ENCODE data around the gene FAR2. TPM values are rescaled to one million over a fixed set of nuclear protein-coding genes. Genes with fewer than 3 reads are reported as not detected.
A peak's percentile ranks its signal among the peaks of the same experiment; 100 is the strongest.
"Not testable (repeated sequence)": the region's sequence is repeated elsewhere in the genome, so short reads cannot be mapped to it uniquely, and the experiment has no call there.

The FAR2 gene
- total RNA-seq (2014; rRNA removed; shearing (Covaris generic)): 8.2 and 21.9 TPM in 2 replicates

DNA sequence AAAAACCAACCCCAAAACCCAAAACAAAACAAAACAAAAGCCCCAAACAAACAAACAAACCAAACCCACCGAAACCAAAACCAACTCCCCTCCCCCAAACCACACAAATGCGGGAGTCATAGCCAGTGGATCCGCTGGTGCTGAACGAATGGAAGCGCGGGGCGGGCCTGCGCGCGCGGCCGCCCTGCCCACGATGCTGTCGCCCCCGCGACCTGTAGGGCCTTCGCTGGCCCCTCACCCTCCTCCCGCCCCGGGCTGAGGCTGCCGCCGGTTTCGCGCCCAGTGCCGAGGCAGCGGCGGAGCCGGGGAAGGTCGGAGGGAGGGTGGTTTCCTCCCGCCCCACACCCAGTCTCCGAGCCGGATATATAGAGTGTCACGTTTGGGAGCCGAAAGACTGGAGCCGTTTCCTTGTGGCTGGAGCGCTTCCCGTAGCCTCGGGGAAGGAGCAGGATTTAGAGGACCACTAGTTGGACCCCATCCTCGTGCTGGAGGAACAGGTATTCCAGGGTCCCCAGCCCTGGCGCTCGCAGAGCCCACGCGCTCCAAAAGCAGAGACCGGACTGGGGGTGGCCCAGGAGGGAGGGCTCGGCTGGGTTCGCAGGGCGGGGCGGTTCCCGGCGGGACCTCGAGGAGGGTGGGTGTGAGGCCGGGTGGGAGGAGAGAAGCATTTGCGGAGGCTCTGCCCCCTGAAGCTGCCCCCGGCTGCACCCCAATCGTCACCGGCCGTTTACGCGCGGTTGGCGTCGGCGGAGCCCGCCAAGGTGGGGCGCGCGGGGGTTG, at the start of gene FAR2:
FAR2 (plus strand) TSS at position 368 of the 780 bp plus-strand sequence. CDS start 121,172 bp downstream, outside the sequence.
- DNase-seq (ENCODE audit: low read depth): peak; percentile 50

DNA sequence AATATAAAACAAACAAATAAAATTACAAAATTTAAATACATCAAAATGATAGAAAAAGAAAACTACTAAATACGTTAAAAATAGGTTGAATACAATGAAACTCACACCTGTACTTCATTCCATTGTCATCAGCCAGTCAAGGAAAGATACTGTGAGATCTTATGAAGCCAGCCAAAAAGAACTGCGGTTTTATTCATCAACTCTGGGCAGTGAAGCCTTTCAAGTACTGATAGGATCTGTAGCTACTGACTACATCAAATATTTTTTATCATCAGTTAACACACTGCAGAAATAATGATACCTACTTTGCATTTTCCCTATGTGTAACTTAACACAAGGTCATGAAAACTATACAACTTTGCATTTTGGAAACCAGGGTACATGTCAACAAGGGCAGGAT, 46.3 kb upstream of the FAR2 start:
- DNase-seq (ENCODE audit: low read depth): no peak

DNA sequence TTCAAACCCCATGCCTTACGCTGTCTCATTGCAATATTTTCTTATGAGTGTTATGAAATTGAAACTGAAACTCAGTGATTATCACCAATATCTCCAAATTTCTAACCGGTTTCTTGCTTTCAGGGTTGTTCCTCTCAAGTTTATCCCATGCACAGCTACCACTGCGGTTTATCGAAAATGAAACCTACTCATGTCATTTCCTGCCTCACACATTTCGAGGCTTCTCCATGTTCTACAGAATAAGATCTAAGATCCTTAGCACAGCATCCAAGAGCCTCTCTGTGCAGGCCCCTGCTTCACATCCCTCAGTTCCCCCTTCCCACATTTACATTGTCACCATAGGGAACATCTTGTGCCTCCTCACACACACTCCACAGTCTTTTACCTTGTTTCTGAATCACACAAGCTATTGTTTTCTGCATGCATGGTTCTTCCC, 45.5 kb upstream of the FAR2 start:
- peak; percentile 9 for DNase-seq (ENCODE audit: low read depth)

DNA sequence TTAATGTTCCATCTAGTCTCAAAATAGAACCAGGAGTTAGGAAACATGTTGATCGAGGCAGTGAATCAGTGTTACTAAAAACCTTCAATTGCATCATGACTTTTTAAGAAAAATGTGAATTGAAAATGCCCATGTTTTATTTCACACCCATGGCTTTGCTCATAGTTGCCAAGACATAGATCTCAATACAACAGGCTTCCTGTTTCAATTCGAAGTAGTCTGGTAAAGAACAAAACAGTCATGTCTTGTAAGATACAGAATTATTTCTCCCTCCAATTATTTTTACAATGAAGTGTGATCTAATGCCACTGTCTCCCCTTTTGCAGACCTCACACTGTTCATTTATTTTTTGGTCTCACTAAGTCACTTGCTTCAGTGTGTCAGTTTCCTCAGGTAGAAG, 44.6 kb upstream of the FAR2 start:
- no peak for DNase-seq (ENCODE audit: low read depth)

DNA sequence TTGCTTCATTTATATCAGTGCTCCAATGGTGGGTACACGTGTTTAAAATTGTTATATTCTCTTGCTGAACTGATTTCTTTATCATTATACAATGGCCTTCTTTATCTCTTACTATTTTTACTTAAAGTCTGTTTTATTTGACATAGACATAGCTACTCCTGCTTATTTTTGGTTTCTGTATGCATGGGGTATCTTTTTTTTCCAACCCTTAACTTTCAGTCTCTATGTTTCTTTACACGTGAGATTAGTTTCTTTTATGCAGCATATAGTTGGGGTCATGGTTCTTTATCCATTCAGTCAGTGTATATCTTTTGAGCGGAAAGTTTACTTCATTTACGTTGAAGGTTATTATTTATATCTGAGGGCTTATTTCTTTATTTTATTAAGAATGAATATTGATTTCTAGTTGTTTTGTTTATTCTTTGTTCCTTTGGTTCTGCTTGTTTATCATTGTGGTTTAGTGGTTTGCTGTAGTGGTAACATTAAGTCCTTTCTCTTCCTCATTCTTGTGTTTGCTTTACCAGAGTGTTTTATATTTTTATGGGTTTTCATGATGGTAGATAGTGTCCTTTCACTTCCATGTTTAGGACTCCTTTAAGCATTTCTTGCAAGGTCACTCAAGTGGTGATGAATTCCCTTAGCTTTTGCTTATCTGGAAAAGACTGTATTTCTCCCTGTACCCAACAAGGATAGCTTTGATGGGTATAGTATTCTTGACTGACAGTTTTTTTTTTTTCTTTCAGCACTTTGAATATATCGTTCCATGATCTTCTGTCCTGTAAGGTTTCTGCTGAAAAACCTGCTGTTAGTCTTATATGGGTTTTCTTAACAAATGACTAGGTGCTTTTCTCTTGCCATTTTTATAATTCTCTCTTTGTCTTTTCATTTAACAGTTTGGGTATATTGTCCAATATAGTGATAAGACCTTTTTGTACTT, 38.3 kb upstream of the FAR2 start:
- DNase-seq (ENCODE audit: low read depth): no peak

DNA sequence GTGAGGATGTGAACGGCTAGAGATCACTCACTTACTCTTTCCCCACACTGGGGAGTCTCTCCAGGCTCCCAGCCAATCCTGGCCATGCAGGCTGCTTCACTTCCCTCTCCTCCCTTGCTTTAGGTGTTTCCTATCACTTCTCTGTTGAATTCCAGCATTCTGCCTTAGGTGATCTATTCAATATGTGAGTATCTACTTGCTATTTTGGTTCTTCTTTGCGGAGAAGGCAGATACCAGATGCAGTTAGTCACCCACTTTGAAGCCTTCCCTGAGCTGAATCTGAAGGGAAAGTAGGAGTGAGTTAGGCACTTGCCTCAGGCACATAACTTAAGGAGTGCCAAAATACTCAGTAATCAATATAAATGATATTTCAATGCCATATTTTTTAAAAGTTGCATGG, 36.0 kb upstream of the FAR2 start:
- DNase-seq (ENCODE audit: low read depth): no peak

DNA sequence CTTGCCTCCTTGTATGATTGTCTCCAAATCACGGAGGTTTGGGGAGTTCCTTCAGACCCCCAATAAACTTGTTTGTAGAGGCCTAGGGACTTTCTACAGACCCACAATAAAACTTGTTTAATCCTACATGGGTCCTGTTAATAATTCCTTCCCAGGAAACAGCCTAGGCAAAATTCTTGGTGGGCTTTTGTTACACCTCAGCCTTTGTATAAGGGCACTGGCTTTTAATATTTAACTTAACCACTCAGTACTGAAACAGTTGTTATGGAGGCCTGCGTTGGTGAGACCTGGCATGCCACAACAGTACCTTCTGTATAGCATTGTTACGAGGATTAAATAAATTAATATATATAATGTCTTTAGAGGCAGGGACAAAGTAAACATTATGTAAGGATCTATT, 32.7 kb upstream of the FAR2 start:
- DNase-seq (ENCODE audit: low read depth): no peak

DNA sequence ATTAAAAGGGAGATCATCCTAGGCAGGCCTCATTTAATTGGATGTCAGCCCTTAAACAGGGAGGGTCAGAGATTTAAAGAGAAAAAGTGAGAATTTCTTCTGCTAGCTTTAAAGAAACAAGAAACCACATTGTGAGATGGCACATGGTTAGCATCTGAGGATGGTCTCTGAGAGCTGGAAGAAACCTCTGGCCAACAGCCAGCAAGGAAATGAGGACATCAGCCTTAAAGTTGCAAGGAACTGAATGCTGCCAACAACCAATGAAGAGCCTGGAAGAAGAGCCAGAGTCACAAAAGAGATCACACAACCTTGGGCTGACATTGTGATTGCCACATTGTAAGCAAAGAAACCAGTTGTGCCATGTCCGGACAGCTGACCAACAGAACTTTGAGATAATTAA, 17.5 kb upstream of the FAR2 start:
- peak; percentile 19 for DNase-seq (ENCODE audit: low read depth)

DNA sequence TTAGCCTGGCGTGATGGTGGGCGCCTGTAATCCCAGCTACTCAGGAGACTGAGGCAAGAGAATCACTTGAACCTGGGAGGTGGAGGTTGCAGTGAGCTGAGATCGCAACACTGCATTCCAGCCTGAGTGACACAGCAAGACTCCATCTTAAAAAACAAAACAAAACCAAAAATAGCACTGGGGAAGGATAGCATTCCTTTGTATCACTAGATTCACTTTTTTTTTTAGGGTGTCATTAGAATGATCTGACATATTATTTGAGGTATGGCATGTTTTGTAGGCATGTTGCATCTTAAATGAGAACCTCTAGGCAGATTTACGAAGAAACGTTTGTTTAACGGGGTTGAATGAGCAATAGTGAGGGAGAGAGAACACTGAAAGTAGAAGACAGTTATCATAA, 16.8 kb upstream of the FAR2 start:
- DNase-seq (ENCODE audit: low read depth): no peak

DNA sequence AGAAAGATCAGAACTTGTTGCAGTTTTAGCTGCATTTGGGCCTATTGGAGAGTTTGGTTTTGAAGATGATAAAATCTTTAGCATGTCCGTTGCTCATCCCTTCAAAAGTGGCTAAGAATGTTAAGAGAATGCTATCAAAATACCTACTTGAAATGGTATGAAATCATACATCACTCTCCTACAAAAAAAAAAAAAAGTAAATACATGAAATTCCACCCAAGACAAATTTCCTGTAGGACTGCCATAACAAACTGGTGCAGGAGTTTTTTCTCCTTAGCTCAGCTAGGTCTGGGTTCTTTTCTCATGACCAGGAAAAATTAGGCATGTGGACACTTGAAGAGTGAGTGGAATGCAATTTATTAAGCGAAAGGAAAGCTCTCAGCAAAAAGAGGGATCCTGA, 15.9 kb upstream of the FAR2 start:
- no peak for DNase-seq (ENCODE audit: low read depth)

DNA sequence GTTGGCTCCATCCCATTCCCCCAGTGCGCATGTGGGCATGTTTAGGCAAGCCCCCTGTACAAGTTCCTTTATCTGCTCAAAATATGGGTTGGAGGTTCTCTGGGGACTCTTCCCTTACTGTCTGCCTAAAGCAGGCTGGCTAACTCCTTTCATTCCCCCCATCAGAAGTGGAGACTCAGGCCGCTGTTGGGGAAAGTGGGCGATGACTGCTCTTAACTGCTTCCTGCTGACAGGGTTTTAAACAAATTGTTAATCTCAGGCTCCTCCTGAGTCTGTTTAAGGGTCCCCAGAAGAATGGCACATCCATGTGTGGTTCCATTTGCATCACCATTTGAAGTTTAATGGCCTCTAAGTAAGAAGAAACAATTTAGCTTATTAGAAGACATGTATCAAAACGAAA, 15.4 kb upstream of the FAR2 start:
- DNase-seq (ENCODE audit: low read depth): no peak

DNA sequence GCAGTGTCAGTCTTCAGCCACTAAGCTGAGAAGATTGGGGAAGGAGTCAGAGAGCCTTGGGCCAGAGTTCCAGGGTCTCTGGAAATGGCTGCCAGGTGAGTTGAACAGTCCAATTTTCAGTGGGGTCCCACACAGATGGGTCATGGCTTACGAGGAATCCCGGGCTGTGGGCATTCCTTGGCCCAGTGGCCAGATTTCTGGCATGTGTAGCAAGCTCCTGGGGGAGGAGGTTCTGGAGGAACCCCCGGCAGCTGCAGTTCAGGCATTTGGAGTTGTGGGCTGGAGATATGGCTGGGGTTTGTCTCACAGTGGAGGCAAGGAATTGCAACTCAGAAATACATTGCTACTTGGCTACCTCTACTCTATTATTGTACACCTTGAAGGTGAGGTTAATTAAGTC, 10.8 kb upstream of the FAR2 start:
- not testable (repeated sequence) for DNase-seq (ENCODE audit: low read depth)

DNA sequence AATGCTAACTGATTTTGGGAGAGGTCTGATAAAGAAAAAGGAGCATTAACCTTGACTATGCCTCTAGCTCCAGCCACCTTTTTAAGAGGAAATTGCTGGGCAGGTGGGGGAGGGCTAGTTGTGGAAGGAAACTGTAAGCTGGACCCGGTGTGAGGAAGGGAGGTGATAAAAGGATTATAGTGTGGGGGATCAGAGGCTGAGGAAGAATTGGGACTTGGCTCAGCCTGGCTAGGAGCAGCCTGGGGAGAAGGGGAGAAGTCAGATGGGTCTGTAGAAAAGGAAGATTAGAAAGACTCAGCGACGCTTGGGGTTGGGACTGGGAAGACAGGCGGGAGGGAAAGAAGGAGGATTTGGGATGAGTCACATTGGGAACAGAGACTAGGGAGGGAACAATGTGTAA, 10.2 kb upstream of the FAR2 start:
- DNase-seq (ENCODE audit: low read depth): not testable (repeated sequence)

DNA sequence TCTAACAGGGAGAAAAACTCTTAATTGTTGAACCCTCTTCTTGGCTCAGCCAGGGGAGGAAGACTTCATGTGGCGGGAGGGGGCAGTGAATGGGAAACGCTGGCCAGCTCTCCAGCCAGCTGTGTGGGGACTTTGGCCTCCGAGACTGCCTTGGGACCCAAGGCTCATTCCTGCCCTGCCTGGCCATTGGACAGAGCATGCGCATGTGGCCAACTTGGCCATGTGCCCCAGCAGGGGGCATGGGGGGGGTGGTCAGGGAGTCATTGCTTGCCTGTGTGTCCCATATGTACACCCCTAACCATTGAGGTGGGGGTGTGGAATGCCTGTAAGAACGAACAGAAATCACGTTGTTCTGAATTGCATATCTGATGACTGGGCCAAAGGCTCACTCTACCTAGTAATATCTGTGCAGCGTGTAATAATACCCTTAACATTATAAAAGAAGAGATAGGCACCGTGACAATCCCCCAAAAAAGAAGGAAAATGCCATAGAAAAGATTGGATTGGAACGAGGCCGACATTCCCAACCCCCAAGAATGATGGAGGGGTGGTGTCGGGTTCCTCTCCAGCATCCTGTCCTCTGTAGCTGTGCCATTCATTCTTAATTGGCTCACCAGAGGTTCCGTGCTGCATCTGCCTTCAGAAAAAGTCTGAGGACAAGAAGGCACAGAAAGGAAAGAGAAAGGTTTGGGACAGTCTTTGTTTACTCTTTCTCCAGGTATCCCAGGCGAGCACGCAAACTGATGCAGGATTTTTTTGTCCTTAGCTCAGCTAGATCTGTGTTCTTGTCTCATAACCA, 3.5 kb upstream of the FAR2 start:
- no peak for DNase-seq (ENCODE audit: low read depth)

DNA sequence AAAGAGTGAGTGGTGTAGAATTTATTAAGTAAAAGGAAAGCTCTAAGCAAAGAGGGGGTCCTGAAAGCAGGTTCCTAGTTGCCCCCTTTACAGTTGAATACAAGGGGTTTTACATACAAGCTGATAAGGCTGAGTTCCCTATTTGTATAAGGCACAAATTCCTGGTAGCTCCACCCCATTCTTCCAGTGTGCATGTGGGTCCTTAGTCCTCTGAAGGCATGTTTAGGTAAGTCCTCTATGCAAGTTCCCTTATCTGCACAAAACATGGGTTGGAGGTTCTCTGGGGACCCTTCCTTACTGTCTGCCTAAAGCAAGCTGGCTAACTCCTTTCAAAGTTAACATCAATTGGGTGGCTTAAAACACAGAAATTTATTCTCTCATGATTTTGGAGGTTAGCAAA, 2.9 kb upstream of the FAR2 start:
- DNase-seq (ENCODE audit: low read depth): no peak

DNA sequence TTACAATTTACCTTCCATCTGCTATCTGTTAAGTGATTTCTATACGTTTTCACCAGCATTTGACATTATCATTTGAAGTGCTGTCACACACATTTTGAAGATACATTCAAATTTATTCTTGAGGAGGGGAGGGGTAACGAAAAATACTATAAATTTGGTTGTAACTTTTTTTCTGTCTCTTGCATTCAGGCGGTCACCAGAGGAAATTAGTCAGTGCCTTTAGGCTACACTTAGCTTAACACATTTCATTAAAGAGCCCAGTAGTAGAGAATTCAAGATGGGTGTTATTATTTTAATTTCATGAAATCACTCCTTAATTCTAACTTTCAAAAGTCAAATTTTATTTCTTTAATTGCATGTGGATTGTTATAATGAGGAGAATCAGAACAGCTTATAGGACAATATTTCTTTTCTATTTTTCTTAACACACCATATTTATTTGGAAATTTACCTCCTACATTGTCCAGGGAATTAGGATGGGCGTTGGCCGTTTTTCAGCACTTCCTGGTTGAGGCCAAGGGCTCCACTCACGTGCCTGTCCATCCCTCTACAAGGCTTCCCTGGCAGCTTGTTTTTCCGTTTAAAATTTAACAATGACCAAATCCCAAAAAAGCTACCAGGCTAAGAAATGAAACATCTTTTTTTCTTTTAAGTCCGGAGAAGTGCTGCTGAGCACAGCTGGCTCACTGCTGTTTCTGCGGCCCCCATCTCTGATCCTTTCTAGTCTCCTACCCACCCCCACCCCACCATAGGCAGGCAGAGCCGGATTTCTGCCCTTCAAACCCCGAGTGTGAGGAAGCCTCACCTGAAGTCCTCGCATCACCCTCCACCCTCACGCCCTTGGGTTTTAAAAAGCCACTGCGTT, 1.1 kb upstream of the FAR2 start:
- DNase-seq (ENCODE audit: low read depth): peak; percentile 22

DNA sequence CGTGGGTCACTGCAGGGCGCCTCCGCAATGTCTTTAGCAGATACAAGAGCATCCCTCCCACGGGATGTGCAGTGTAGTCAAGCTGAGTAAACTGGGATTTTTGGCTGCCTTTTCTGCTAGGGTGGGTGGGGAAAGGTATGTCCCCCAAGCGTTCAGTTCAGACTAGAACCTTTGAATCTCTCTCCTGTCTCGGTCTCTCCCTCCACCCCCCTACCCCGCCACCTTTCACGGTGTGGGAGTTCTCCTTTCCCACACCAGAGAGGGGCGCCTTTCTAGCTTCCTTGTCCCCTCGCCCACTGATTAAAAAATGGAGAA, 525 bp upstream of the FAR2 start:
- peak; percentile 10 for DNase-seq (ENCODE audit: low read depth)

DNA sequence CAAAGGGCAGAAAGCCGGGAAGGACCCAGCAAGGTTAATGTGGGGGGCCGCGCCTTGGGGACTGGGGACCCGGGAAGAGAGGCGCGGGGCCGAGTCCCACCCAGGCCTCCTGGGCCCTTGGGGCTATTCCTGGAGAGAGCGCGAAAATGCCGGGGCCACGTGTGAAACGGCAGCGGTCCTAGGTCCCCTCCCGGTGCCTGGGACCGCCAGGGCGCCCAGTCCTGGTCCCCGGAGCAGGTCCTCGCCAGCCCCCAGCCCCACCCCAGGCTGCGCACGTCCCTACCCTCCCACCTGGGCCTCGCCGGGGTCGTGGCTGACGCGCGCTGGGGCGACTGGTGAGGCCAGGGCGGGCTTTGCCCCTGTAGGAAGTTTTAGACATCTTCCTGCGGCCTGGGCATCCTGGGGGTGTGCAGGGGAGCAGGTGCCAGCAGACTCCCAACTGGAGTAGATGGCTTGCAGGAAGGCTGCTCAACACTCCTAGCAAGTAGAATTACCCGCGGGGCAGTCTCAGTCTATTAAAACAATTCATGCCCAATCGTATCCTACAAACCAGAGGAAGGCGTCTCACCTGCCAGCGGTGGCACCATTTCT, 708 bp downstream of the FAR2 start:
- no peak for DNase-seq (ENCODE audit: low read depth)

DNA sequence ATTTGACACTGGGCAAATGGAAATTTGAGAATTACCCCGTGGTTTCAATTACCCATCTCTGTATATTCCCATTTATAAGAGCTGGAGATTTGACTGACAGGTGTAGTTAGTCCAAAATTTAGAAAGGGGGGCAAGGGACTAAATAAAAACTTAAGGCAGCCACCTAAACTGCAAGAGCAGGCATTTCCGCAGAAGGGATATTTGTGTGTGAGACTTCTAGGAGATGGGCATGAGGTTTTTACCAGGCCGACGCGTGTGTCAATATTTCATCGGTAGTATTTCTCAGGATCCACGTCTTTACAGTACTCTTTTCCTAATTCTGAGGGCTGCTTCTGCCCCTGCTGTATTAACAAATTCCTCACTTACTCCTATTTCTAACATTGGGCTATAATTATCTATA, 1.4 kb downstream of the FAR2 start:
- no peak for DNase-seq (ENCODE audit: low read depth)

DNA sequence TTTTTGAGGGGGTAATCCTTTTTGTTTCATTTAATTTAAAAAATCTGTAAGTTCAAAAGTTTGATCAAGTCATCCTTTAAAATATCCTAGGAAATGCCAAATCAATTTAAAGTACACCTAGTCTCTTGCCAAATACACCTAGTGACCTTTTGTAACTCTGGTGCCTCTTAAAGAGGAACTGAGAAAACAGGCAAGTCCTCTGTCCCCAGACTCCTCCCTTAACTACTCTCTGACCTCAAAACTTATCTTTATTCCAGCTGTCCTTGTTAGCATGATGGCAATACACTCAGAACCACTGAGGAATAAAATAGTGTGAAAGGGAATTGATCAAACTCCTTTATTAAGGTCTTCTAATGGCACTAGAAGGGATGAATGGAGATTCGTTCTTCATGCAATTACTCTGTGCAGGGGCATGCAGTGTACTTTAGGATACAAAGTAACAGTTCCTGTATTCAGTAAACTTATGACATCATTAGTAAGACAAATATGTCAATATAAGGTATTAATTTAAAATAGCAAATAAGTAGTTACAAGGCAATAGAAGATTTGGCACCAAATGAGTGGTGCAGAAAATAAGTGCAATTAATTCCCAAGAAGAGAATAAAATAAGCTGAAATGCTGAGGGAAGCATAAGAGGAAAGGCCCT, 3.3 kb downstream of the FAR2 start:
- no peak for DNase-seq (ENCODE audit: low read depth)

Data from Daoy (cell line).